Measurements from ENCODE around the gene SLC51B.
"Not testable (repeated sequence)": the region's sequence is repeated elsewhere in the genome, so short reads cannot be mapped to it uniquely, and the experiment has no call there.

SLC51B gene

GRCh38 chr15:65062726-65063125, 17.5 kb downstream of the SLC51B start:
- in situ Hi-C loops (cut with HindIII; ENCODE audit: low sequenced_read_pairs), result no loop called here

- in situ Hi-C loops (cut with HindIII; ENCODE audit: low sequenced_read_pairs), result no loop called here
Measured at GRCh38 chr15:65066001-65066634, 20.9 kb downstream of the SLC51B start.

- in situ Hi-C loops (cut with HindIII; ENCODE audit: low sequenced_read_pairs), result no loop called here
Measured at GRCh38 chr15:65066635-65067316, 21.6 kb downstream of the SLC51B start.

DNA sequence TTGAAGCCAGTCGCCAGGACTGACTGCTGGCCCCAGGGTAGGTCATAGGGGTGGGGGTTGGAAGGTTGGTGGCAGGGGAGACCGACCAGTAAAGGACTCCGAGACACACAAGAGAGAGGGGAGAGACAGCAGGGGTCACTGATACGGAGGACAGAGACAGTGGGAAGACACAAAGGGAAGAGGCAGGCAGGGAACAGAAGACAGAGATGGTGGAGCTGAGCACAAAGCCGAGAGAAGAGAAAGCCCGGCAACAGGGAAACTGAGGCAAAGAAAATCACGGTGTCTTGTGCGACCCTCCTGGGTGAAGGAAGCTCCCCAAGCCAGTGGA, 22.1 kb downstream of the SLC51B start:
- in situ Hi-C loops (cut with HindIII; ENCODE audit: low sequenced_read_pairs), result no loop called here

GRCh38 chr15:65067645-65068402, 22.6 kb downstream of the SLC51B start, which contains the start of gene RASL12:
Gene RASL12 (minus strand): TSS chr15:65067991. CDS start chr15:65067835, 156 bp downstream.
- in situ Hi-C loops (cut with HindIII; ENCODE audit: low sequenced_read_pairs), result no loop called here

DNA sequence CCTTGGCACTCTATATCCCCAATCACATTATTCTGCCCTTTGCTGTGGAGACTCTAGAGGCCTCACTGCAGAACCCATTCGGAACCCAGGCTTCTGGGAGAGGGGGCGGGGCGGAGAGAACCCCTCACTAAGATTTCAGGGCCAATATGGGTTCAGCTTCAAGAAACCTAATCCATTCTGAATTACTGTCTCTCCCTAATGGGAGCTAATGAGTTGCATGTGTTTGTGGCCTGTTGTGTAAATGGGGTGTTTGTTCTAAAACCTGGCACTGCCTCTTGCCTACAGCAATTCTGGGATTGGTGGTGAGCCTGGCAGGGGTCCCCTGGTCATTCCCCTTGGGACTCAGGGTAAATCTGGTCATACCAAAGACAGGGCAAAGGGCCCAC, 23.2 kb downstream of the SLC51B start:
- in situ Hi-C loops (cut with HindIII; ENCODE audit: low sequenced_read_pairs), result no loop called here

DNA sequence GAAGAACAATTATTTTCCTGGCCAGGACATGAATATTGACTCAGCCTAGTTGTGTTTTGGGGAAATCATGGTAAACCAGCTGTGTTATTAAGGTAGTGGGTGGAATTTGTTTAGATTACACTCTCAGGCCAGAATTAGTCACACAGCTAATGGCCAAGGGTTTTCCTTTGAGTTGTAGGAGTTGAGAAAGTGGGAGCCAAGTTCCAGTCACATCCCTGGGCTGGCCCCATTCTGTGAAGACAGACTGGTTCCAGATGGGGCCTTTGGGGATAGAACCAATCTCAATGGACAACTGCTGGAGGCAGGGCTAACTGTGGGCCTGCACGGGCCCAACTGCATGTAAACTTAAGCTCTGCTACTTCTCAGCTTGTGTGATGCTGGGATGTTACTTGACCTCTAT, 24.0 kb downstream of the SLC51B start:
- in situ Hi-C loops (cut with HindIII; ENCODE audit: low sequenced_read_pairs), result no loop called here

DNA sequence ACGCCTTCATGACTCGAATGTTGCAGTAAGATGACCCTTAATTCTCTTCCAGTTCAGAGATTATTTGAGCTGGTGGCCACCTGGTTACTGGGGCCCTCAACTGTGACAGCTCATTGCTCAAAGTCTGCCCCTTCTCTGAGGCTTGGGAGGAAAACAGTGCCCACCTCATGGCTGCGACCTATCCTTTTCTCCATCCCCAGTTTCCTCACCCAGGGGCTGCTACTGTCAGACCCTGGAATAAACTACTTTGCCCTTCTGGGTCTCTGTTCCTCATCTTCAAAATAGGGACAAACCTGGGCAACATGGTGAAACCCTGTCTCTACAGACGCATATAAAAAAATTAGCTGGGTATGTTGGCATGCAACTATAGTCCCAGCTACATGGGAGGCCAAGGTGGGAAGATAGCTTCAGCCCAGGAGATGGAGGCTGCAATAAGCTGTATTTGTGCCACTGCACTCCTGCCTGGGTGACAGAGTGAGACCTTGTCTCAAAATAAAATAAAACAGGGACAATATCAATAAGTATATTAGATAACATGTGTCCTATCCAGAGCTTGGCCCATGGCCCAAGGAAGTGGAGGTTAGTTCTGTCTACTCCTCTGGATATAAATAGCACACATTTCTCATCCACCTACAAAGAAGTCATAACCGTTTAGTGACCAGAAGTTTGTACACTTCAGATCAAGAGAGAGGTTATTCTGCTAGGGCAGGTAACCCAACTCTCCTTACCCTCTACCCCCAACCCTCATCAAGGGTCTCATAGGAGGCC, 24.8 kb downstream of the SLC51B start:
- in situ Hi-C loops (cut with HindIII; ENCODE audit: low sequenced_read_pairs), result no loop called here

DNA sequence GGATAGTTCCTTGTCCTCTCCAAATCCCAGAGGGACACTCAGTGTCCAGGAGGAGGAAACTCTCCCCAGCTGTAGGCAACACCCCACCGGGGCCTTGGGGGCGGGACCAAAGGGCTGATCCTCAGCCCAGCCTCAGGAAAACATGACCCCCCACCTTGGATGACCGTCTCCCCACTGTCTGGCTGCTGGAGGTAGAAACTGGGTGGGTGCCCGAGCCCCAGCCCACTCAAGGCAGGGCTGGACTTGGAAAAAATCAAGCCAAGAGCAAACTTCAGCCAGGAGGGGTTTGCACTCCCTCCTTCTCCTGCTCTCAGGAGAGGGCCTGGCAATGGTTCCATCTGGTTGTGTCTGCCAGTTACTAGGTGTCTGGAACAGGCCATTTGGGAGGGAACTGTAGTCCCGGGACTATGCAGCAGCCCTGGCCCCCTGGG, 26.2 kb downstream of the SLC51B start:
- in situ Hi-C loops (cut with HindIII; ENCODE audit: low sequenced_read_pairs), result no loop called here

DNA sequence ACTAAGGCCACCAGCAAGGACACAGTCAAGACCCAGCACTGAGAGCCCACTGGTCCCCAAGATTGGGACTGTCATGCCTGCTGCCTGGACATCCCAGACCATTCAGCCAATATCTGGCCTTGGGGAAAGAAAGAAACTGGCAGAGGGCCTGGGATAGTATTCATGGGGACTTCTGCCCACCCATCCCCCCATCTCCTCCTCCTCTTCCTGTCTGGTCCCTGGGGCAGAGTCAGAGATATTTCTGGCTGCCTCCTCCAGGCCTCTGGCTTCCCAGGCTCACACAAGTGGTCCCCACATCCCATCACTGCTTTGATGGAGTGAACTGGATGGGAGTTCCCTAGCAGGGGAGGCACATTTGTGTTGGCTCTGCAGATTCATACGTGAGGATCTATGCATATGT, 26.8 kb downstream of the SLC51B start:
- in situ Hi-C loops (cut with HindIII; ENCODE audit: low sequenced_read_pairs), result no loop called here

- in situ Hi-C loops (cut with HindIII; ENCODE audit: low sequenced_read_pairs), result no loop called here
Measured at GRCh38 chr15:65072617-65073016, 27.4 kb downstream of the SLC51B start.

DNA sequence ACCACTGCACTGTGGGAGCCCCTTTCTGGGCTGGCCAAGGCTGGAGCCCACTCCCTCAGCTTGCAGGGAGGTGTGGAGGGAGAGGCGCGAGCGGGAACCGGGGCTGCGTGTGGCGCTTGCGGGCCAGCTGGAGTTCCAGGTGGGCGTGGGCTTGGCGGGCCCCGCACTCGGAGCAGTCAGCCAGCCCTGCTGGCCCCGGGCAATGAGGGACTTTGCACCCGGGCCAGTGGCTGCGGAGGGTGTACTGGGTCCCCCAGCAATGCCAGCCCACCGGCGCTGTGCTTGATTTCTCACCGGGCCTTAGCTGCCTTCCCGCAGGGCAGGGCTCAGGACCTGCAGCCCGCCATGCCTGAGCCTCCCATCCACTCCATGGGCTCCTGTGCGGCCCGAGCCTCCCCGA, 29.8 kb downstream of the SLC51B start:
- in situ Hi-C loops (cut with HindIII; ENCODE audit: low sequenced_read_pairs), result not testable (repeated sequence)

GRCh38 chr15:65075607-65076395, 30.6 kb downstream of the SLC51B start:
- in situ Hi-C loops (cut with HindIII; ENCODE audit: low sequenced_read_pairs), result not testable (repeated sequence)

DNA sequence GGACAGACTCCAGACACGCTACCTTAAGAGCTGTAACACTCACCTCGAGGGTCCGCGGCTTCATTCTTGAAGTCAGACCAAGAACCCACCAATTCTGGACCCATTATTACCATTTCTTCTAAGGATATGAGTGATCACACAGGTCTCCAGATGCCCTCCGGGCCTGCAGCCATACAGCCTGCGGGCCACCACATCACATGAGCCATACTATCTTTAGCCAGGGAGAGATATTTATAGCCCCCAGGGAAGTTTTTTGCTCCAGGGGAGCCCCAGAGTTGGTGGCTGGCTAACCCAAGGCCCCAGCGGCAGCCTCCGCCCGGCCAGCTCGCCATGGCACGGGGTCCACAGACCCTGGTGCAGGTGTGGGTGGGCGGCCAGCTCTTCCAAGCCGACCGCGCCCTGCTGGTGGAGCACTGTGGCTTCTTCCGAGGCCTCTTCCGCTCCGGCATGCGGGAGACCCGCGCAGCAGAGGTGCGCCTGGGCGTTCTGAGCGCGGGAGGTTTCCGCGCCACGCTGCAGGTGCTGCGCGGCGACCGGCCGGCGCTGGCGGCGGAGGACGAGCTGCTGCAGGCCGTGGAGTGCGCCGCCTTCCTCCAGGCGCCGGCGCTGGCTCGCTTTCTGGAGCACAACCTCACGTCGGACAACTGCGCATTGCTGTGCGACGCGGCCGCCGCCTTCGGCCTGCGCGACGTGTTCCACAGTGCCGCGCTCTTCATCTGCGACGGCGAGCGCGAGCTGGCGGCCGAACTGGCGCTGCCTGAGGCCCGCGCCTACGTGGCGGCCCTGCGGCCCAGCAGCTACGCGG, 31.5 kb downstream of the SLC51B start, which contains the start of gene KBTBD13:
TSS of gene KBTBD13 (plus strand) at position 261 of the 805 bp plus-strand sequence. CDS start at position 331, 70 bp downstream.
- in situ Hi-C loops (cut with HindIII; ENCODE audit: low sequenced_read_pairs), result no loop called here

- in situ Hi-C loops (cut with HindIII; ENCODE audit: low sequenced_read_pairs), result no loop called here
Measured at GRCh38 chr15:65077291-65077980, 32.2 kb downstream of the SLC51B start.

DNA sequence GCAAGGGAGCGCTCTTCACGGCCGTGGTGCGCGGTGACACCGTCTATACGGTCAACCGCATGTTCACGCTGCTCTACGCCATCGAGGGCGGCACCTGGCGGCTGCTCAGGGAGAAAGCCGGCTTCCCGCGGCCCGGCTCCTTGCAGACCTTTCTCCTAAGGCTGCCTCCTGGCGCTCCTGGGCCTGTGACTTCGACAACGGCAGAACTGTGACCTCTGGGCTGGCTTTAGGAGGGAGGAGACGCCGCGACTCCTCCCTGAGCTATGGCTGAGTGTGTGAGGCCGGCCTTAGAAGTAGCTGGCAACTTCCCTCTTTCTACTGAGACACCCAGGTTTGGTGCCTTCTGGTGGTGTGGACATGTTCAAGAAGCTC, 32.8 kb downstream of the SLC51B start:
- in situ Hi-C loops (cut with HindIII; ENCODE audit: low sequenced_read_pairs), result no loop called here

DNA sequence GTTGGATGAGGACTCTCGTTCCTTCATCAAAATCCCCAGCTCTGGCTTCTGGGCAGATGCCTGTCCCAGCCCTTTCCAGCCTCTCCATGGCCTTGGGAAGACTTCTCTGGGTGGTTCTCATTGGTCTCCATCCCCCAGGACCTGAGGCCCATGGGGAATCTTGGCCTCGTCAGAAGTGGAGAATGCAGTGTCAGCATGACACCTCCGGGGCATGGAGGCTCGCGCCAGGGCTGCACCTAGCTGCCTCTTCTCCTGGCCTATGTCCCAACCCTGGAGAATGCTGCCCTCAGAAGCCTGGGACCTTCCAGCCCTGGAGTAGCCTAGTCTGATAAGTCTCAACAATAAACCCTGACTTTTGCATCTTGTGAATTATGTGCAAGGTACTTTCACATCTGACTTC, 34.4 kb downstream of the SLC51B start:
- in situ Hi-C loops (cut with HindIII; ENCODE audit: low sequenced_read_pairs), result no loop called here

GRCh38 chr15:65081270-65081669, 36.1 kb downstream of the SLC51B start:
- in situ Hi-C loops (cut with HindIII; ENCODE audit: low sequenced_read_pairs), result no loop called here

DNA sequence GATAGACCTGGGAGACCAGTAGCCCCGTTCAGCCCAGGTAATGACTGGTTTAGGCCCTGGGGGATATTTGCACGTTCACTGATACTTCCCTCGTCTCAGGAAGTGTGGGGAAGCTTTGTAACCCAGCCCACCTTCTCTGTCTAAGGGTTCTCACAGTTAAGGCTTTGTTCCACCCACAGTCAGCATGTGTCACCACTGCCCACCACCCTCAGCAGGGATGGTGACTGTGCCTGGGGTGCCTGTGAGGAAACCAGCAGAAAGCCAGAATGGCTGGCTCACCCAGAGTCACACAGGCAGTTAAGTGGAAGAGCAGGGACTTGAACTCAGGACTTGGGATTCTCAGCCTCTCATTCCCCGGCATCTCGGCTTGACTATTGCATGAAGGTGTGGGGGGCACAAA, 36.6 kb downstream of the SLC51B start:
- in situ Hi-C loops (cut with HindIII; ENCODE audit: low sequenced_read_pairs), result no loop called here

All from endothelial cell of hepatic sinusoid (primary cell).